GM10266 (cell line): ENCODE measurements around the gene BTBD16.

Source experiments
- DNase-seq: peaks from one replicate; pipeline ENCODE4 v3.0.0; 2012; ENCODE audit errors: extremely low spot score
- CTCF ChIP-seq: IDR thresholded peaks from 2 replicates; pipeline ENCODE4 v1.5.1; 2012; ENCODE audit warnings: mild to moderate bottlenecking, low read depth; ENCODE audit not compliant: control insufficient read depth, insufficient read depth; ENCODE audit errors: missing control alignments

Gene BTBD16

DNA sequence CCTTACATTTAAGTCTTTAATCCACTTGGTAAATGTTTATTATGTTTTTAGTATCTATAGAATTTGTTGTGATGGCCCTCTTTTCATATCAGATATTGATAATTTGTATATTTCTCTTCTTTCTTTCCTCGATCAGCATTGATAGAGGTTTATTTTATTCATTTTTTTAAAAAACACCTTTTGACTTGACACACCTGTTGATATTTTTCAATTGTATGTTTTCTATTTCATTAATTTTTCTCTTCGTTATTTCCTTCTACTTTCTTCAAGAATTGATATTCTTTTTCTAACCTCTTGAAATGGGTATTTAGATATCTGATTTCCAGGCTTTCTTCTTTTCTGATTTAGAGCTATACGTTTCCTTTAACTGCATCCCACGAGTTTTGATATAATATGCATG lies 50.9 kb downstream of the BTBD16 start:
- TF ChIP-seq CTCF = no peak
- no peak for DNase-seq

DNA sequence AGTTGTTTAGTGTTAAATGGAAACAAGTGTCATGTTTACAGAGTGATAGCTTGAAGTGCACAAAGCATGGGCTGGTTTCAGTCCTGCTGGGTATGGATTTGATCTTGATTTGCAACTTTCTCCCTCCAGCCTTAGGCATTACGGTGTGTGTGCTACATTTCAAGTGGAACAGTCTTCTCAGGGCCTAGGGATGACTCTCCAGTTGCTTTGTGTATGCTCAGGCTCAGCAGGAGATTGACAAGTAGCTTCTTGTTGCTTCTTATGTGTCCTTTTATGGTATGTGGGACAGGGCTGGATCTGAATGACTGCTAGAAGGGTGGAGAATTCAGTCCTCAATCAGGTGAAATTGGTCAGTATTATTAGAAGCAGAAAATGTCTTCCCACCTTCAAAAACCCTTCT lies 52.1 kb downstream of the BTBD16 start:
- DNase-seq = no peak
- TF ChIP-seq CTCF = no peak

- DNase-seq = no peak
- no peak for TF ChIP-seq CTCF
These were observed 53.0 kb downstream of the BTBD16 start for GRCh38 chr10:122323941-122324675.

DNA sequence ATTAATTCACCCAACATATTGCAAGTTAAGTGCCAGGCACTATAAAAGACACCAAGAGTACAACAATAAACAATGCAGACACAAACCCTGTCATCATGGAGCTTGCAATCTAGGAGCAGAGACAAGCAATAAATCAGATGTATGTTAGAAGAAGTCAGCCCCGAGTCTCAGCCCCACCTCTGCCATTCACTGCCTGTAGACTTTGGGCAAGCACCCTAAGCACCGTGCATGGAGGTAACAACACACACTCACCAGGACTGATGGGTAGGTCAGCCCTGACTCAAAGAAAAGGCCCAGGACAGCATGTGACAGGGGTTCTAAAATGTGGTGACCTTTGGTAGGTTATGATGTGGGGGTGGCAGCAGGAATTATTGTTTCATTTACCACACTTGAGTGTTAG lies 54.1 kb downstream of the BTBD16 start:
- no peak for DNase-seq

GRCh38 chr10:122326385-122326784 lies 55.3 kb downstream of the BTBD16 start:
- no peak for DNase-seq
- no peak for TF ChIP-seq CTCF

More for the DNA sequence above, 54.1 kb downstream of the BTBD16 start:
- no peak for TF ChIP-seq CTCF

GRCh38 chr10:122326806-122327205 lies 55.7 kb downstream of the BTBD16 start:
- no peak for DNase-seq
- no peak for TF ChIP-seq CTCF
